Tibial nerve (tissue), 4 donors: ENCODE measurements around the gene TMEM9. TPM values are rescaled to one million over a fixed set of nuclear protein-coding genes. Genes with fewer than 3 reads are reported as not detected.

ENCODE experiments used
- DNase-seq, 2 donors: peaks; one replicate each; pipeline ENCODE4 v3.0.0-alpha.2; 2019; ENCODE audit warnings: low spot score in 2 of 2
- H3K27ac ChIP-seq, 4 donors: fragments of 200-600 bp; sonication (generic) in 3 of 4; one replicate each; pipeline ENCODE4 v1.5.1; 2017 to 2019; ENCODE audit warnings: mild to moderate bottlenecking in 1 of 4
- H3K27me3 ChIP-seq, 2 donors: fragments of 200-600 bp; sonication (generic) in 1 of 2; one replicate each; pipeline versions ENCODE4 v1.5.1 to v1.6.0; 2017 to 2019
- H3K36me3 ChIP-seq, 3 donors: fragments of 200-600 bp; sonication (generic); one replicate each; pipeline ENCODE4 v1.5.1; 2018 to 2019
- H3K4me1 ChIP-seq, 4 donors: fragments of 200-600 bp; sonication (generic) in 3 of 4; one replicate each; pipeline ENCODE4 v1.5.1; 2017 to 2019
- H3K4me3 ChIP-seq, 4 donors: fragments of 200-600 bp; sonication (generic) in 3 of 4; one replicate each; pipeline ENCODE4 v1.5.1; 2017 to 2019; ENCODE audit warnings: mild to moderate bottlenecking in 1 of 4, moderate library complexity in 1 of 4
- H3K9me3 ChIP-seq, 4 donors: fragments of 200-600 bp; sonication (generic) in 3 of 4; one replicate each; pipeline ENCODE4 v1.5.1; 2017 to 2019
- EP300 ChIP-seq, 2 donors: sonication (generic); formaldehyde crosslinking; IDR thresholded peaks; one replicate each; pipeline ENCODE4 v1.6.1; 2017; ENCODE audit warnings: antibody characterized with exemption in 2 of 2, mild to moderate bottlenecking in 1 of 2
- POLR2A ChIP-seq, 2 donors: fragments of 450-650 bp; IDR thresholded peaks; one replicate each; pipeline ENCODE4 v1.6.1; 2017; ENCODE audit warnings: antibody characterized with exemption in 2 of 2, mild to moderate bottlenecking in 2 of 2, moderate library complexity in 2 of 2
- WGBS, 2 donors: methylation state at CpG; one replicate each; pipeline ENCODE4 v1.1.5; 2018; 5-methylcytosine and 5-hydroxymethylcytosine counted together
- total RNA-seq, 4 donors: library from RNA; depleted of rRNA; stranded (reverse); fragments of >200 nt; gene quantifications; one replicate each; pipeline ENCODE4 v1.1.0, GENCODE V29; 2016
- TF ChIP-seq, protein P1 (sequence below), 5 experiments: fragments of 200-600 bp in 3 of 5; fragments of 450-650 bp in 2 of 5; sonication (generic) in 3 of 5; IDR thresholded peaks; one replicate each; pipeline ENCODE4 v1.5.1; 2016 to 2019; ENCODE audit warnings: antibody characterized with exemption in 5 of 5, mild to moderate bottlenecking in 3 of 5, moderate library complexity in 2 of 5

Gene TMEM9
- total RNA-seq, 4 donors from 2014 or later, result 57.9 to 73.9 (median 66.3) TPM

DNA sequence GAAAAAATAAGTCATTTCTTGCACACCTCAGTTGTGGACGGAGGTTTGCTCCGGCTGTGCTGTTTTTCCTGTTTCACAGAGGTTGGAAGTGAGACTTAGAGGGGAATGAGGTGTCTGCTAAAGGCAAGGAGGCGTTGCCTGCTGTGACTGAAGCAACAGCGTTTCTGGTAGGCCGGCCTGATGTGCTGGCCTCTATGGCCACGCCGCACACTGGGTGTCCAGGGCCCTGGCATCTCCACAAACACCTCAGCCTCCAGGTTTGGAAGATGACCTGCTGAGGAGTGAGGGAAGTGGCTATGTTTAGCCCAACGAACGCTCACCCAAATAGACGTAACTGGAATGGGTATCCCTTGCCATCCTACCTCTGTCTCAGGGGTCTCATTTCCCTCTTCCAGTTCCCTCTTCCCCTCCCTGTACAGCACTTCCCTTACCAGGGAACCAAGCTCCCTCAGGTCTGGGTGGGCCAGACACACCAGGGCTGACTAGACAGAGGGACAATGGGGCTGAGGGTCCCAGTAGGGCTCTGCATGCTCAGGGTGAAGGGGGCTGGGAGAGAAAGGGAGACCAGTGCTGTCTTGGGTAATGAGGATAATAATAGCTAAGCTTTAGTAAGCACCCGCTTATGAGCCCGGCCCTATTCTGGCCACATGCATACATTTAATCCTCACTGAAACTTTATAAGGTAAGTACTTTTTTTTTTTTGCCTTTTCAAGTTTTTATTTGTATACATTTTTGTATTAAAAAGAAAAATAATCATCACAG lies 53.9 kb downstream of the TMEM9 start:
- no peak overlapping the region for H3K4me3 ChIP-seq
- TF ChIP-seq POLR2A (IDR thresholded peaks at IDR 0.05) (no peak), EP300 (IDR thresholded peaks at IDR 0.05) (no peak)
- TF ChIP-seq, protein P1, sequence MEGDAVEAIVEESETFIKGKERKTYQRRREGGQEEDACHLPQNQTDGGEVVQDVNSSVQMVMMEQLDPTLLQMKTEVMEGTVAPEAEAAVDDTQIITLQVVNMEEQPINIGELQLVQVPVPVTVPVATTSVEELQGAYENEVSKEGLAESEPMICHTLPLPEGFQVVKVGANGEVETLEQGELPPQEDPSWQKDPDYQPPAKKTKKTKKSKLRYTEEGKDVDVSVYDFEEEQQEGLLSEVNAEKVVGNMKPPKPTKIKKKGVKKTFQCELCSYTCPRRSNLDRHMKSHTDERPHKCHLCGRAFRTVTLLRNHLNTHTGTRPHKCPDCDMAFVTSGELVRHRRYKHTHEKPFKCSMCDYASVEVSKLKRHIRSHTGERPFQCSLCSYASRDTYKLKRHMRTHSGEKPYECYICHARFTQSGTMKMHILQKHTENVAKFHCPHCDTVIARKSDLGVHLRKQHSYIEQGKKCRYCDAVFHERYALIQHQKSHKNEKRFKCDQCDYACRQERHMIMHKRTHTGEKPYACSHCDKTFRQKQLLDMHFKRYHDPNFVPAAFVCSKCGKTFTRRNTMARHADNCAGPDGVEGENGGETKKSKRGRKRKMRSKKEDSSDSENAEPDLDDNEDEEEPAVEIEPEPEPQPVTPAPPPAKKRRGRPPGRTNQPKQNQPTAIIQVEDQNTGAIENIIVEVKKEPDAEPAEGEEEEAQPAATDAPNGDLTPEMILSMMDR (IDR thresholded peaks at IDR 0.05), result no peak
- H3K27me3 ChIP-seq, result no peaks in the 10 kb centered on the region
- H3K4me1 ChIP-seq, result no peaks in the 10 kb centered on the region
- 84 to 87% methylated on average over 12 of the region's 12 CpGs for WGBS, 2 donors
- H3K27ac ChIP-seq, result no peak overlapping the region
- no peaks in the 10 kb centered on the region for H3K36me3 ChIP-seq
- no peaks in the 10 kb centered on the region for H3K9me3 ChIP-seq
- DNase-seq, result no peak

DNA sequence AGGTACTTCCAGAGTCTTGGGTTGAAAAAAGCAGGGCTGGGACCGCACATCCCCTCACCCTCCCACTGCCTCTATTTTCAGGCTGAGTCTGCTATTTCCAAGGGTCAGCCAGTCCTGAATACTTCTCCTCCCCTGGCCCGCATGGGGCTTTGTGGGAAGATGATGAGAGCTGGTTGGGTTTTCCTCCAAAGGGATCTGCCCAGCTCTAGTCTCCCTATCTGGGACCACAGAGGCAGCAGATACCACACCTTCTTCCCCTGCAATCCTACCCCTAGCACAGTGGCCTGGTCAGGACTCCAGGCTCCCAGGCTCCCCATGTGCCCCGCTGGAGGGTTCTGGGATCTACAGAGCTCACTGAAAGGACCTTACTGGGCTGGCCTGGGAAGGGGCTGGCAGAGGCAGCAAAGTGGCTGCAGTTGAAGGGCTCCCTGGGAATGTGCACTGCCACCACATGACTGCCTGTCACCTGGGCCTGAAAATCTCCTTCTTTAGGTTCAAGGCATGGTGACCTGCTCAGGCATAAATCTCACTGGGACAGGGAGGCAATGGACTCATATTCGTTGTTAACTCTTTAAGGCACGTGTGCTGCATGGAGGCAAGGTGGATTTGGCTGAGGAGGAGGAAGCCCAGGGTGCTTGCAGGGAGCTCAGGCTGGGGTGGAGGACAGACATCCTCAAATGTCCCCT lies 55.1 kb downstream of the TMEM9 start:
- Histone ChIP-seq H3K27ac (no peak overlapping the region), H3K36me3 (no peaks in the 10 kb centered on the region), H3K4me1 (no peaks in the 10 kb centered on the region), H3K4me3 (no peak overlapping the region), H3K9me3 (no peaks in the 10 kb centered on the region), H3K27me3 (no peaks in the 10 kb centered on the region)
- TF ChIP-seq EP300 (IDR thresholded peaks at IDR 0.05) (no peak), POLR2A (IDR thresholded peaks at IDR 0.05) (no peak)
- TF ChIP-seq, protein P1 (IDR thresholded peaks at IDR 0.05), result no peak
- DNase-seq, result no peak
- 64% methylated on average over 5 of the region's 5 CpGs for WGBS, 2 donors

DNA sequence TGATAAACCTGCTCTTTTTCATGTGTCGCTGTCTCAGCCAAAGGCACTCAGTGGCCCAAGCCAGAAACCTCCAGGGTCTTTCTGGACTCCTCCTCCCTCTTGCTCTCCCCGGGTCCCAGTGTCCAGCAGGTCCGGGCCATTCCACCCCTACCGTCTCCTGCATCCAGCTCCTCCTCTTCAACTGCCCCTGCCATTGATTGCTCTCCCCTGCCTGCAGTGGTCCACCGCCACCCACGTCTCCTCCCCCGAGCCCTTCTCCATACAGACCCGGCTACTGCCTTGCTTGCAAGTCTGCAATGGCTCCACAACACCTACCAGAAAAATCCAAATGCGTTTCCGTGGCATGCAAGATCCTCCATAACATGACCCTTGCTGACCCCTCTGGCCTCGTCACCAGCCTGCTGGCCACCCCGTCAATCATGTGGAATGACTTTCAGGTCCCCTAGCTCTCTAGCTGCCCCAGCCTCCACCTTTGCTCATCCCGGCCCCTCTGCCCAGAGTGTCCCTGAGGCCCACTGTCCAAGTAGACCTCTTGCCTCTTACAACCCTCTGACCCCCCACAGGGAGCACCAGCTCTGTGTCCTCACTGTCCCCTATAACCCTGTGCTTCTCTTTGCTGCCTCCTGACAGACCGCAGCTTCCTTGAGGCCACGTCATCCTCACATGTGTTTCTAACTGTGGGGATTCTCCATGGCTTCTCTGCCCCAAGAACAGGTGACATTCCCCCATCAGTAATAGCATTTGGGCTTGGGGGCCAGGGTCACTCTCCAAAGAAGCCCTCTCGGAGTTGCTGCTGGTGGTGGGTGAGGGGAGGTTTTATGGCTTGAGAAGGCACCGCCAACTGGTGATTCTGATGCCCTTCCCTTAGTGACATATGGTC lies 57.1 kb downstream of the TMEM9 start:
- Histone ChIP-seq H3K4me3 (no peak overlapping the region), H3K27ac (no peak overlapping the region), H3K9me3 (no peaks in the 10 kb centered on the region), H3K4me1 (no peaks in the 10 kb centered on the region), H3K36me3 (no peaks in the 10 kb centered on the region), H3K27me3 (no peaks in the 10 kb centered on the region)
- WGBS, 2 donors, result 71 to 77% methylated on average over 17 of the region's 17 CpGs
- TF ChIP-seq, protein P1 (IDR thresholded peaks at IDR 0.05), result no peak
- TF ChIP-seq POLR2A (IDR thresholded peaks at IDR 0.05) (no peak), EP300 (IDR thresholded peaks at IDR 0.05) (no peak)
- no peak for DNase-seq

DNA sequence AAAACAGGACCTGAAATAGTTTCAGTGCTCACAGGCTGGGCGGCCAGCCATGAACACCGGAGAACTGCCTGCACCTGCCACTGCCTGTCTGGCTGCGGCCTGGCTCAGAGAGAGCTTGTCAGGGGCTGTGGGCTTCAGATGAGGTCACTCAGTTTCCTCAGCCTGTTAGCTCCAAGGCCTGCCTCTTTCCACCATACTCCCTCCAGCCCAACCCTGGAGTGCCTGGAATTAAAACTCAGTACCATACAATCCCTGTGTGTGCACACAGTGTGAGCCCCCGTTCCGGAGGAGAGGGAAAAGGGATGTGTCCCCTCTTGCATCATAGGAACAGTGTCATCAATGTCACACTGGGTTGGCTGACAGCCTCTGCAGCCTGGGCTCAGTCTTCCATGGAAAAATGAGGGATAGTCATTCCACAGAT lies 58.2 kb downstream of the TMEM9 start:
- DNase-seq, result no peak
- TF ChIP-seq, protein P1 (IDR thresholded peaks at IDR 0.05), result no peak
- TF ChIP-seq POLR2A (IDR thresholded peaks at IDR 0.05) (no peak), EP300 (IDR thresholded peaks at IDR 0.05) (no peak)
- H3K36me3 ChIP-seq, result no peaks in the 10 kb centered on the region
- H3K9me3 ChIP-seq, result no peaks in the 10 kb centered on the region
- H3K4me1 ChIP-seq, result no peaks in the 10 kb centered on the region
- H3K27me3 ChIP-seq, result no peaks in the 10 kb centered on the region
- no peak overlapping the region for H3K27ac ChIP-seq
- WGBS, 2 donors, result 65 to 78% methylated on average over 5 of the region's 5 CpGs
- H3K4me3 ChIP-seq, result no peak overlapping the region
